Ureter (tissue), 1 donor: ENCODE measurements around the gene EDARADD. TPM values are rescaled to one million over a fixed set of nuclear protein-coding genes. Genes with fewer than 3 reads are reported as not detected.
"Not testable (repeated sequence)": the region's sequence is repeated elsewhere in the genome, so short reads cannot be mapped to it uniquely, and the experiment has no call there.

ENCODE experiments used
- DNase-seq: peaks from one replicate; pipeline ENCODE4 v3.0.0-alpha.2; 2020; ENCODE audit warnings: low spot score
- total RNA-seq: library from RNA; stranded (reverse); gene quantifications from one replicate; pipeline ENCODE4 v1.2.4, GENCODE V29; 2023
- donor health status: DM: yes; HTN: yes; CAD: no.

EDARADD gene
- total RNA-seq, result 50.4 TPM

- peak; percentile 23 for DNase-seq
These were observed at the start of gene EDARADD for GRCh38 chr1:236393681-236394481. EDARADD (plus strand) TSS chr1:236394286; CDS start chr1:236394445, 159 bp downstream.

GRCh38 chr1:236345728-236346127 lies 48.4 kb upstream of the EDARADD start:
- DNase-seq, result no peak

DNA sequence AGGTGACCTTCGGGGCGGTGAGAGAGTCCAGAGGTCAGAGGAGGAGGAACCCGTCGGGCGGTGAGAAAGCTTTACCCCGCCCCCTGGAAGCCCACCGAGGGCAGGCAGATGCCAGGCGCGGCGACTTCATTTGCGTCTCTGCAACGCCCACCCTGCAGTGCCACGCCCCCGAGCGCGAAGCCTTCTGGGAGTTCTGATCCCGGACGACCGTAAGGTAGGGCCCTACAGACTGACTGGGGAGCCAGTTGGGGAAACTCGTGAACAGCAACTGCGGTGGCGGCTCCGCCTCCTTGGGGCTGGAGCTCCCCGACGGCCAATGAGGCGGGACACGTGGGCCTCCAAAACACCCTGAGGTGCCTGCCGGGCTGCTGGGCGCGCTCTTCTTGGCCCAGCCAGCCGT lies 46.0 kb upstream of the EDARADD start:
- DNase-seq, result no peak

DNA sequence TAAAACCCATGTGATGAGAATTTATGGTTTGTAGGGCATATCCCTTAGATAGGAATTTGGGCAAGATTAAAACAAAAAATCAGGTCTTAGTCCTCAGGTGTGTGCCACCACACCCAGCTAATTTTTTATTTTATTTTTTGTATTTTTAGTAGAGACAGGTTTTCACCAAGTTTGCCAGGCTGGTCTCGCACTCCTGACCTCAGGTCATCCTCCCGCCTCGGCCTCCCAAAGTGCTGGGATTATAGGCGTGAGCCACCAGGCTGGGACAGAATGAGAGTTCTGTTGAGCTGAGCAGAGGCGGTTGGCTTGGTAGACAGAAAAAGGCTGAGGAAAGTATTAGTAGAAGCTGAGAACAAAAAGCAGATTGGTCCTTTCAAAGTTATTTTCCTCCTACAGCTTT lies 43.8 kb upstream of the EDARADD start:
- DNase-seq, result no peak

DNA sequence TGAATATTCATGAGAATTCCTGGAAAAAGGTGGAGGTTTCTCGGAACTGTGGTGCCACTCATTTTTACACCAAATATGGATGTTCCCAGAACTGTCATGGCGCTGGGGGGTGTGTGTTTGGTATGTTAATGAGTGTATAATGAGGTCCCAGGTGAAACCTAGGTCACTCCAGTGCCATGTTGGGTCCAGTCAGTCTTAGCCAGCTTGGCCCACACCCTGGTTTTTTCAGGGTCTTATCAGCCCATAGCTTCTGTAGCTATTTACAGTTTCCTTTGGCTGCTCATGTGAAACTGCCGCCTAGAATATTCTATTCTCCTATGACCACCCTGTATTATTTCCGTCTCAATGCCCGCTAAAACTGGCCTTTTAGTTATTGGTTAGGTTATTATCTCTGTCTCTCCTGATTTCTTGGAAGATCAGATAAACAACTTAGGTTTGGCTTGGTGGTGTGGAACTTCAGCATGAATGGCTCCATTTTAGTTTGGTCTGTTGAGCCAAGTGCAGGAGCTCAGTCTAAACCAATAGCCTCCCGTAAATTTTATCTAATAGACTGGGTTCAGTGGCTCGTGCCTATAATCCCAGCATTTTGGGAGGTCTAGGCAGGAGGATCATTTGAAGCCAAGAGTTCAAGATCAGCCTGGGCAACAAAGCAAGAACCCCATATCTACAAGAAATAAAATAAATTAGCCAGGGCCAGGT lies 42.1 kb upstream of the EDARADD start:
- DNase-seq, result no peak

GRCh38 chr1:236352747-236353146 lies 41.3 kb upstream of the EDARADD start:
- DNase-seq, result not testable (repeated sequence)

DNA sequence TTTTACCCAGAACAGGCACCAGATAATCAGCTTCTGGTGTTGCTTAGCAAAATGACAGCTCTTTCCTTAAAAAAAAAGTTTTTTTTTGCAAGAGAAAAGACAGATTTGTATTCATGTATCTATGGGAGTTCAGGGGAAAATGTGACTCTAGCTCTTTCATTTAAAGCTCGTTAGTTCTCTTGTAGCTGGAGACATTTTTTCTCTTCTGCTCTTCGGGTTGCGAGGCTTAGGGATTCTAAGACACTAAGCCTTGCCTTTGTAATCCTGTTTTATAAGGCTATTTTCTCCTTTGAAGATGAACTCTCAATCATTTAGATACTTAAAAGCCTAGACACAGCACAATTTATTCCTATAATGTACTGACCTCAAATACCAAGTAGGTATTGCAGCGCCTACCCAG lies 40.3 kb upstream of the EDARADD start:
- DNase-seq, result no peak

DNA sequence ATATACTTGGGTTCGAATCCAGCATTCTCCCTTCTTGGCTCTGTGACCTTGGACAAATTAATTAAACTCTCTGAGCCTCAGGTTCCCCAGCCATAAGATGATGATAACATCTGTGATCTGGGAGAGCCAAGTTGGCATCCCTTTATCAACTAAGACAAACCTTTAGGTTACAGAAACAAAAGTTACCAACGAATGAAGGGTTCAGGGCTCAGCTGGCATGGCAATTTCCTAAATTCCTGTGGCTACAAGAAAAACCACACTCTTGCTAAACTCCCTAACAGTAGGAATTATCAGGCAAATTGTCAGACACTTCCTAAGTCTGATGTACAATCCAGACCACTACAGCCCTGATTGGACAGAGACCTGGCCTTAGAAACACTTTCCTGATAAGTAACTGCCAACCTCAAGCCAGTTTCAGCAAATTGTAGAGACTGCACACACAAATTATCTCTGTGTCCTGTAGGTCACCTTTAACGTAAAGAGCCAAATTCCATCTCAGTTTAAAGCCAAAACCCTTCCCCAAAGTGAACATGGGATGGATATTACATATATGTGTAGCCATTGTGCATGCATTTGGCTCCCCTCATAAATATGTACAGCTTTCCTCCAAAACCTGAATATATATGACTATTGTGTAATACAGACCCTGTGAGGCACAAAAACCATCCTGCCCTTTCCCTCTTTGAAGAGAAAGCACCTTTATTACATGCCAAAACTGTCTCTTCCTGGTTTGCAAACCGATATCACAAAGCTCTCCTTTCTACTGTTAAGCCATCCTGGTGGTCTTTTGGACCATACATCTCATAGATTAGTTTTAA lies 39.5 kb upstream of the EDARADD start:
- no peak for DNase-seq

DNA sequence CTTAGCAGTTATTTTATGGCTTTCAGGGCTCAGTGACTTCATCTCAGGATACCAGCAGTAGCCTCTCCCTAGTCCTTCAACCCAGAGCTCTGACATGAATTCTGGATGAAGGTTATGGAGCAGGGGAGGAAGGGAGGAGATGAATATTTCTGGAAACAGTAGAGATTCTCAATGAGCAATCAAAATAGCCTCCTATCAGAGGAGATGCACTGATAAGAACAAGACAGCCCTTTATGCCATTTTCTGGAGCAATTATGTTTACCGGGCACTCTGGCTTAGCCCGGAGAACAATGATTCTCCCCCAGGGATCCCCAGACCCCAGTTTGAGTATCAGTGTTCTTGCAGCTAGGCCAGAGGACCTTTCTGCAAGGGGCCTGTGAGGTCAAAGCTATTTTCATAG lies 37.9 kb upstream of the EDARADD start:
- no peak for DNase-seq

- DNase-seq, result no peak
These were observed 32.0 kb upstream of the EDARADD start for GRCh38 chr1:236361909-236362590.

DNA sequence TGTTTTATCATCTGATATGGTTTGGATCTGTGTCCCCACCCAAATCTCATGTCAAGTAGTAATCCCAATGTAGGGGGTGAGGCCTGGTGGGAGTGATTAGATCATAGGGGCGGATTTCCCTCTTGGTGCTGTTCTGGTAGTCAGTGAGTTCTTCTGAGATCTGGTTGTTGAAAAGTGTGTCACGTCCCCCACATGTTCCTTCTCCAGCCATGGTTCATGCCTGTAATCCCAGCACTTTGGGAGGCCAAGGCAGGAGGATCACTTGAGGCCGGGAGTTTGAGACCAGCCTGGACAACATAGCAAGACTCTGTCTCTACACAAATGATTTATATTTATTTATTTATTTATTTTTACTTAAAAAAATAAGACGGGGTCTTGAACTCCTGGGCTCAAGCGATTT lies 30.8 kb upstream of the EDARADD start:
- DNase-seq, result no peak

GRCh38 chr1:236365999-236366570 lies 28.0 kb upstream of the EDARADD start:
- no peak for DNase-seq

GRCh38 chr1:236366681-236367080 lies 27.4 kb upstream of the EDARADD start:
- not testable (repeated sequence) for DNase-seq

GRCh38 chr1:236370420-236370819 lies 23.7 kb upstream of the EDARADD start:
- no peak for DNase-seq

- no peak for DNase-seq
These were observed 23.0 kb upstream of the EDARADD start for GRCh38 chr1:236371083-236371482.

DNA sequence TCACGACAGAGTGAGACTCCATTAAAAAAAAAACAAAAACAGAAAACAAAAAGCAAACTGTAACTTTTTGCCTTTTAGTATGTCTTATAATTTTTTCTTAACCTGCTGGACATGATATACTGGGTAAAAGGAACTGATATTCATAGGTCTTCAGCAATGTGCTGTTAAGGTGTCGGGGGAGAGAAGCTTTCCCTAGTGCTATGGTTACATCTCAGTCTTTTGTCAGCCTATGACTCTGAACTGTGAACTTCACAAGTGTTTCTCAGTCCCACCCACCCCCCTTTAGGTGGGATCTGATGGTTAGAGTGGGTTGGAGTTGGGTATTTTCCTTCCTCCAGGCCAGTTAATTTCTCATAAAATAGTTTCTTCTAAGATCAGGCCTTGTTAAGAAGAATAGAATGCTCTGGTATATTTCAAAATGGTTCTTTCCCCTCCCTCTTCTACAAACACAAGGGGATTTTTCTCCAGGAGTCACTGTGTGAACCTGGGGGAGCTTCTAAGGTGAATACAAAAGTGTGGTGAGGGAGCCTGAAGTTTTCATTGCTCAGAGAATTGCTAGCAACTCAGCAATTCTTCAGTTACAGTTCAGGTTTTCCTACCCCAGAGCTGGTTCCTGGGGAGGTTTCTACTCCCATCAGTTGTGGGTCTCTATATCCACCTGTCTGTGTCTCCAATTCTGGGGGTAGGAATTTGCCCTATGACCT lies 16.1 kb upstream of the EDARADD start:
- DNase-seq, result no peak

DNA sequence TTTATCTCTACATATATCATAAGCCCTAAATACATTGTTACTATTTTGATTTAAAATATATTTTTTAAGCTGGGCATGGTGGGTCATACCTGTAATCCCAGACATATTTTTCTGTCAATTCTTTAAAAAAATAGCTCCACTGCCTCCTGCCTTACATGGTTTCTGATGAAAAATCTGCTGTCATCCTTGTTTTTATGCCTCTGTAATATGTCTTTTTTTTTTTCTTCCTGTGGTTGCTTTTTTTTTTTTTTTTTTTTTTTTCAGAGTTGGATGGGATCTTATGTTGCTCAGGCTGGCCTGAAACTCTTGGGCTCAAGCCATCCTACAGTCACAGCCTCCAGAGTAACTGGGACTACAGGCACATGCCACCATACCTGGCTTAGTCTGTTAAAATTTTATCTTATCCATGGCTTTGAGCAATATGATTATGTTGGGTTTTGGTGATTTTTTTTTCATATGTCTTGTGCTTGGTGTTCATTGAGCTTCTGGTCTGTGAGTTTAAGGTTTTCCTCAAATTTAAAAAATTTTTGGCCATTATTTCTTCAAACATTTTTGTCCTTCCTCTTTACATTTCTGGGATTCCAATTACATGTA lies 12.4 kb upstream of the EDARADD start:
- DNase-seq, result no peak

GRCh38 chr1:236388332-236388731 lies 5.8 kb upstream of the EDARADD start:
- no peak for DNase-seq

DNA sequence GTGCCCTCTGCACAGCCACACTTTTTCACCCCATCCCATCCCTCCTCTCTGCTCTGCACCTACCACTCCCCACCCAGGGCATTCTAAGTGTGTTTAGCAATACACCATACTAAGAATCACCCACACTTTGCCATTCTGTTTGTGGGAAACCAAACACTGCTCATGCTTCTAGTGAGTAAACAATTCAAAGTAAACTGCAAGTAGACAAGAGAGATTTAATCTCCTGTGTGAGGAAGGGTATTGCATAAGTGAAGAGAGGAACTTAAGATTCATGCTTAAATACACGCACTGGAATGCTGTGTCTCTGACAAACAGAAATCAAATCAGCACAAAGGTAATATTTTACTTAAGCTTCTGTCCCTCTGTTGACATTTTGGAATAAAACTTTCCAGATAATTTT lies 4.8 kb upstream of the EDARADD start:
- no peak for DNase-seq

DNA sequence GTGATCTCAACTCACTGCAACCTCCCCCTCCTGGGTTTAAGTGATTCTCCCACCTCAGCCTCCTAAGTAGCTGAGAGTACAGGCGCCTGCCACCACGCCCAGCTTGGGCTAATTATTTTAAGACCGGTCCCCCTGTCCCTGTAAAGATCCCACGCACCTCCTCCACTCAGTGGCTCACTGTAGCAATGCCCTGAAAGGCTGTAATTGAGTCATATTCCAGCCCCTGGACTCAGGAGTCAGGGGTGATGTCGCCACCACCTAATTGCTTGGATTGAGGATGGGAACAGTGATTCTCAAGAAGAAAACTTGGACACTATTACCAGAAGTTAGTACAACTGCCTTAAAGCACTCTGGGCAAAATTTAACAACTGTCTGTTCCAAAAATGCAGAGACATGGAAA lies 3.1 kb upstream of the EDARADD start:
- DNase-seq, result no peak
